ENCODE measurements around the gene VAV3.

VAV3 gene

DNA sequence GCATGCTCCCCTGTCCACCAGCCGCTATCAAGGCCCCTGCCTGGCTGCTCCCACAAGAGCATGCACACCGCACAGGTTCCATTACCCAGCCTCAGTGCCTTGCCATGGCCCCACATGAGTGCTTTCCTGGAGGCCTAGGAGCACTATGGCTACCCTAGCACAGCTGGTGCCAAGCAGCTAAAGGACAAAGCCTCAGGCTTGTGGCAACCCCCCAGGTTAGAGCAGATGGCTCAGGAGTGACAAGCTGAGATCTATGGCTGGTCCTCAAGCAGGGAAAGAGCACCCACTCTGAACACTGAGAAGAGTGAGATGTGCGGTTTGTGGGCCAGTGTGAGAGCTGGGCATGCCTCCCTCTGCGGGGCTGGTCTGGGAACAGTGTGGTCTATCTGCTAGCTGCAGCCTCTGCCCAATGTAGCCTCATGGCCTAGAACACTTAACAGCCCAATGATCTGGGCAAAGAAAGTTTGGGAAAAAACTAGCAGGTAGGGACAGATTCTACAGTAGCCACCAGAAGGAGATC lies 129.8 kb downstream of the VAV3 start:
- no peak overlapping the region for H3K9ac ChIP-seq (ENCODE audit: low read length)
- H3K9me3 ChIP-seq (ENCODE audit: control insufficient read depth, insufficient read depth, low read depth, low read length), result no peaks in the 10 kb centered on the region

DNA sequence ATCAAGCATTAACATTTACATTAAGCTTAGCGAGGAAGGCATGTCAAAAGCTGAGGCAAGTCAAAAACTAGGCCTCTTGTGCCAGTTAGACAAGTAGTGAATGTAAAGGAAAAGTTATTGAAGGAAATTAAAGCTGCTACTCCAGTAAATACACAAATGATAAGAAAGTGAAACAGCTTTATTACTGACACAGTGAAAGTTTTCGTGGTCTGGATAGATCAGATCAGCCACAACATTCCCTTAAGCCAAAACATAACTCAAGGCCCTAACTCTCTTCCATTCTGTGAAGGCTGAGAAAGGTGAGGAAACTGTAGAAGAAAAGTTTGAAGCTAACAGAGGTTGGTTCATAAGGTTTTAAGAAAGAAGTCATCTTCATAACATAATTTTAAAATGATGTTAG lies 131.9 kb downstream of the VAV3 start:
- no peak overlapping the region for H3K9ac ChIP-seq (ENCODE audit: low read length)
- no peaks in the 10 kb centered on the region for H3K36me3 ChIP-seq (ENCODE audit: control insufficient read depth, insufficient read depth, low read length)
- no peaks in the 10 kb centered on the region for H3K27me3 ChIP-seq (ENCODE audit: control insufficient read depth, insufficient read depth, low read length)
- H3K9me3 ChIP-seq (ENCODE audit: control insufficient read depth, insufficient read depth, low read depth, low read length), result no peaks in the 10 kb centered on the region
- H3K4me3 ChIP-seq (ENCODE audit: low read depth, low read length), result no peak overlapping the region
- peaks cover 22% of the 10 kb centered on the region for H3K4me1 ChIP-seq (ENCODE audit: control insufficient read depth, insufficient read depth, low read length)
- no peak overlapping the region for H3K27ac ChIP-seq (ENCODE audit: low read depth, low read length)

More for the DNA sequence above, 129.8 kb downstream of the VAV3 start:
- H3K36me3 ChIP-seq (ENCODE audit: control insufficient read depth, insufficient read depth, low read length), result no peaks in the 10 kb centered on the region
- no peak overlapping the region for H3K27ac ChIP-seq (ENCODE audit: low read depth, low read length)
- peaks cover 11% of the 10 kb centered on the region; the same call in 1 of the 2 replicates for H3K4me1 ChIP-seq (ENCODE audit: control insufficient read depth, insufficient read depth, low read length)
- no peaks in the 10 kb centered on the region for H3K27me3 ChIP-seq (ENCODE audit: control insufficient read depth, insufficient read depth, low read length)
- no peak overlapping the region for H3K4me3 ChIP-seq (ENCODE audit: low read depth, low read length)

GRCh38 chr1:107831921-107832320 lies 133.1 kb downstream of the VAV3 start:
- H3K27me3 ChIP-seq (ENCODE audit: control insufficient read depth, insufficient read depth, low read length), result no peaks in the 10 kb centered on the region
- H3K27ac ChIP-seq (ENCODE audit: low read depth, low read length), result no peak overlapping the region
- no peaks in the 10 kb centered on the region for H3K9me3 ChIP-seq (ENCODE audit: control insufficient read depth, insufficient read depth, low read depth, low read length)
- no peak overlapping the region for H3K9ac ChIP-seq (ENCODE audit: low read length)
- H3K36me3 ChIP-seq (ENCODE audit: control insufficient read depth, insufficient read depth, low read length), result no peaks in the 10 kb centered on the region
- peaks cover 22% of the 10 kb centered on the region for H3K4me1 ChIP-seq (ENCODE audit: control insufficient read depth, insufficient read depth, low read length)
- no peak overlapping the region for H3K4me3 ChIP-seq (ENCODE audit: low read depth, low read length)

GRCh38 chr1:107830526-107830925 lies 134.5 kb downstream of the VAV3 start:
- Histone ChIP-seq H3K4me3 (ENCODE audit: low read depth, low read length) (no peak overlapping the region), H3K4me1 (ENCODE audit: control insufficient read depth, insufficient read depth, low read length) (peaks cover 22% of the 10 kb centered on the region), H3K27ac (ENCODE audit: low read depth, low read length) (no peak overlapping the region), H3K27me3 (ENCODE audit: control insufficient read depth, insufficient read depth, low read length) (no peaks in the 10 kb centered on the region), H3K9ac (ENCODE audit: low read length) (no peak overlapping the region), H3K36me3 (ENCODE audit: control insufficient read depth, insufficient read depth, low read length) (no peaks in the 10 kb centered on the region), H3K9me3 (ENCODE audit: control insufficient read depth, insufficient read depth, low read depth, low read length) (no peaks in the 10 kb centered on the region)

GRCh38 chr1:107830075-107830474 lies 134.9 kb downstream of the VAV3 start:
- Histone ChIP-seq H3K27ac (ENCODE audit: low read depth, low read length) (0 out of 2 replicates have a peak overlapping the region, but pooled peaks have one; percentile 23), H3K4me1 (ENCODE audit: control insufficient read depth, insufficient read depth, low read length) (peaks cover 22% of the 10 kb centered on the region), H3K9ac (ENCODE audit: low read length) (no peak overlapping the region), H3K4me3 (ENCODE audit: low read depth, low read length) (no peak overlapping the region), H3K9me3 (ENCODE audit: control insufficient read depth, insufficient read depth, low read depth, low read length) (no peaks in the 10 kb centered on the region), H3K36me3 (ENCODE audit: control insufficient read depth, insufficient read depth, low read length) (no peaks in the 10 kb centered on the region), H3K27me3 (ENCODE audit: control insufficient read depth, insufficient read depth, low read length) (no peaks in the 10 kb centered on the region)

- no peak overlapping the region for H3K4me3 ChIP-seq (ENCODE audit: low read depth, low read length)
- no peaks in the 10 kb centered on the region for H3K27me3 ChIP-seq (ENCODE audit: control insufficient read depth, insufficient read depth, low read length)
- no peaks in the 10 kb centered on the region for H3K9me3 ChIP-seq (ENCODE audit: control insufficient read depth, insufficient read depth, low read depth, low read length)
- H3K4me1 ChIP-seq (ENCODE audit: control insufficient read depth, insufficient read depth, low read length), result peaks cover 22% of the 10 kb centered on the region
- no peaks in the 10 kb centered on the region for H3K36me3 ChIP-seq (ENCODE audit: control insufficient read depth, insufficient read depth, low read length)
- H3K9ac ChIP-seq (ENCODE audit: low read length), result no peak overlapping the region
- H3K27ac ChIP-seq (ENCODE audit: low read depth, low read length), result 0 out of 2 replicates have a peak overlapping the region, but pooled peaks have one; percentile 16
These were observed 135.8 kb downstream of the VAV3 start for GRCh38 chr1:107829036-107829770.

DNA sequence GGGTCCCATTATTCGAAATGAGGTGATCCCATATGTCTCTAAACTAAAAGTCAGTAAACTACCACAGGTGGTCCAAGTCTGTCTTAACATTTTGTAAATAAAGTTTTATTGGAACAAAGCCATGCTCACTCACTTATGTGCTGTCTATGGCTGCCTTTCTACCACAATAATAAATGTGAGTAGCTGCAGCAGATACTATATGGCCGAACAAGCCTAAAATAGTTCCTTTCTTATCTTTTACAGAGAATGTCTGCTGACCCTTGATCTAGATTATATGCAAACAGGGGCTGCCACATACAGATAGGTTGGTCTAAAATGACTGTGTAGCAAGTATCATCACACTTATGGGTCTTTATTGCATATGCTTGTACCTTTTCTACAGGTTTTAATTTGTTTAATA lies 140.0 kb downstream of the VAV3 start:
- H3K9ac ChIP-seq (ENCODE audit: low read length), result no peak overlapping the region
- H3K27ac ChIP-seq (ENCODE audit: low read depth, low read length), result no peak overlapping the region
- no peaks in the 10 kb centered on the region for H3K27me3 ChIP-seq (ENCODE audit: control insufficient read depth, insufficient read depth, low read length)
- H3K4me3 ChIP-seq (ENCODE audit: low read depth, low read length), result no peak overlapping the region
- H3K9me3 ChIP-seq (ENCODE audit: control insufficient read depth, insufficient read depth, low read depth, low read length), result peaks cover 5% of the 10 kb centered on the region
- H3K4me1 ChIP-seq (ENCODE audit: control insufficient read depth, insufficient read depth, low read length), result peaks cover 19% of the 10 kb centered on the region
- no peaks in the 10 kb centered on the region for H3K36me3 ChIP-seq (ENCODE audit: control insufficient read depth, insufficient read depth, low read length)

DNA sequence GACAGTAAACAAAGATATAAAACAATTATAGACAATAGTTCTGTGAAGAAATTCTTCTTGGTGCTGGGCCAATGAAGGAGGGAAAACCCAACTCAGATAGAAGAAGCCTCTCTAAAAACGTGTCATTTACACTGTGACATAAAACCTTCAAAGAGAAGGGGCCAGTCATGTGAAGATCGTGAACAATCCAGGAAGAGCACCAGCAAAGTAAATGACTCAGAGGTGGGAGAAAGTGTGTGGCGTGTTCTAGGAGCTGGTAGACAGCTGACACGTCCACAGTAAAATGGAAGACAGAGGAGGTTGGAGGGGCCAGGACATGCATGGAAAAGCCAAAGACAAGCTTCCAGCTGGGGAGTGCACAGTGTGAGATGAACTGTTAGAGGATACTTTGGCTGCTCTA lies 143.6 kb downstream of the VAV3 start:
- Histone ChIP-seq H3K9me3 (ENCODE audit: control insufficient read depth, insufficient read depth, low read depth, low read length) (peaks cover 5% of the 10 kb centered on the region), H3K4me1 (ENCODE audit: control insufficient read depth, insufficient read depth, low read length) (peaks cover 8% of the 10 kb centered on the region; the same call in 1 of the 2 replicates), H3K36me3 (ENCODE audit: control insufficient read depth, insufficient read depth, low read length) (no peaks in the 10 kb centered on the region), H3K27ac (ENCODE audit: low read depth, low read length) (no peak overlapping the region), H3K4me3 (ENCODE audit: low read depth, low read length) (no peak overlapping the region), H3K9ac (ENCODE audit: low read length) (no peak overlapping the region), H3K27me3 (ENCODE audit: control insufficient read depth, insufficient read depth, low read length) (no peaks in the 10 kb centered on the region)

DNA sequence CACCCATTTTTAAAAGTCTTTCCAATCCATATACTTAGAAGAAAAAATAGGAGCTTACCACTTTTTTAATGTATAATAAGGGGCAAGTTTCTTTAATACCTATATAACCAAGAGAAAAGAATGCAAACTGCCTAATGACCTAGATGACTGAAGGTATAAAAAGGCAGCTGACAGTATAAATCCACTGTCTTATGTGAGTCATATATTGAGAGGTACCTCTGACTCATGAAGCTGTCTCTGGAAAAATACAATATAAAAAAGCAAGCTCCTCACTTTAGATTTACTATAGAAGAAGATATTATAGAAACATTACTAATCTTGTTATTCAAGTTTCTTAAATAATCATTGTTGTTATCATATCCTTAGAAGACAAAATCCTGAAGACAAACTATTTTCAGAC lies 144.2 kb downstream of the VAV3 start:
- H3K9ac ChIP-seq (ENCODE audit: low read length), result no peak overlapping the region
- peaks cover 8% of the 10 kb centered on the region; the same call in 1 of the 2 replicates for H3K4me1 ChIP-seq (ENCODE audit: control insufficient read depth, insufficient read depth, low read length)
- H3K36me3 ChIP-seq (ENCODE audit: control insufficient read depth, insufficient read depth, low read length), result no peaks in the 10 kb centered on the region
- no peaks in the 10 kb centered on the region for H3K27me3 ChIP-seq (ENCODE audit: control insufficient read depth, insufficient read depth, low read length)
- H3K27ac ChIP-seq (ENCODE audit: low read depth, low read length), result no peak overlapping the region
- H3K4me3 ChIP-seq (ENCODE audit: low read depth, low read length), result no peak overlapping the region
- H3K9me3 ChIP-seq (ENCODE audit: control insufficient read depth, insufficient read depth, low read depth, low read length), result peaks cover 5% of the 10 kb centered on the region

DNA sequence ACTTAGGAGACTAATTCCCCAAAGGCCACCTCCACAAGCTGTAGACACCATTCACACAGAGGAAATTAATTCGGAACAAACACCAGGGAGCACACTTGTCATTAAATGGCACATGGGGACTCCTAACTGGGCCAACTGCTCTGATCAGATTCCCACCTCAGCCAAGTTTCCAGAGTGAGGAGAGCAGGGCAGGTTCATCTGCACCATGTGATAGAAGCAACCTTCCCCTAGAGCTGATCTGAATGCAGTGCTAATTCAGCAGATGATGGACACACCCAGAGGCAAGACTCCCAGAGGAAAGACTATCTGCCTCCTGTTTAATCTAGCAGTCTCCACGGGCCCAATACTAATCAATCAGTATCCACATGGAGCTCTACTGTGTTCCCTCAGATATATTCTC lies 147.0 kb downstream of the VAV3 start:
- Histone ChIP-seq H3K4me1 (ENCODE audit: control insufficient read depth, insufficient read depth, low read length) (peaks cover 8% of the 10 kb centered on the region; the same call in 1 of the 2 replicates), H3K36me3 (ENCODE audit: control insufficient read depth, insufficient read depth, low read length) (no peaks in the 10 kb centered on the region), H3K9ac (ENCODE audit: low read length) (no peak overlapping the region), H3K27ac (ENCODE audit: low read depth, low read length) (no peak overlapping the region), H3K9me3 (ENCODE audit: control insufficient read depth, insufficient read depth, low read depth, low read length) (no peaks in the 10 kb centered on the region), H3K4me3 (ENCODE audit: low read depth, low read length) (no peak overlapping the region), H3K27me3 (ENCODE audit: control insufficient read depth, insufficient read depth, low read length) (no peaks in the 10 kb centered on the region)

- H3K27ac ChIP-seq (ENCODE audit: low read depth, low read length), result no peak overlapping the region
- H3K9ac ChIP-seq (ENCODE audit: low read length), result no peak overlapping the region
- peaks cover 8% of the 10 kb centered on the region; the same call in 1 of the 2 replicates for H3K4me1 ChIP-seq (ENCODE audit: control insufficient read depth, insufficient read depth, low read length)
- no peaks in the 10 kb centered on the region for H3K27me3 ChIP-seq (ENCODE audit: control insufficient read depth, insufficient read depth, low read length)
- no peaks in the 10 kb centered on the region for H3K36me3 ChIP-seq (ENCODE audit: control insufficient read depth, insufficient read depth, low read length)
- no peak overlapping the region for H3K4me3 ChIP-seq (ENCODE audit: low read depth, low read length)
- H3K9me3 ChIP-seq (ENCODE audit: control insufficient read depth, insufficient read depth, low read depth, low read length), result no peaks in the 10 kb centered on the region
These were observed 147.8 kb downstream of the VAV3 start for GRCh38 chr1:107817206-107817605.

Data from HUES6 (cell line).